HepG2 (cell line): ENCODE measurements around the gene INSIG1. TPM values are rescaled to one million over a fixed set of nuclear protein-coding genes. Genes with fewer than 3 reads are reported as not detected.
A peak's percentile ranks its signal among the peaks of the same experiment; 100 is the strongest.

Experiments used
- ATAC-seq: fragments of 200-7000 bp; cut with Tn5 transposase; 3 replicates; pipeline ENCODE4 v1.9.1; 2020; ENCODE audit warnings: mild to moderate bottlenecking, moderate library complexity
- BruUV-seq: library from RNA; stranded (reverse); fragments of 400-500 nt; replicated peaks from 2 replicates; lab custom pipeline; 2021; lab: Mats Ljungman, UMichigan
- CTCF ChIA-PET: fragments of 300-600 bp; formaldehyde crosslinking; extraction: SDS; loops from one replicate; lab custom pipeline; 2021; ENCODE audit warnings: low total read pairs, inconsistent platforms, low intra/inter-chr PET ratio; lab: Yijun Ruan, JAX
- POLR2A ChIA-PET: fragments of 350-600 bp; sonication (Branson Sonifier 250); formaldehyde crosslinking; loops from one replicate; lab custom pipeline; 2020; ENCODE audit warnings: antibody characterized with exemption, inconsistent platforms; lab: Yijun Ruan, JAX
- DNase-seq: peaks from one replicate; pipeline ENCODE4 v3.0.0-alpha.2; 2015; ENCODE audit warnings: low spot score
- FAIRE-seq: peaks from 3 replicates; lab custom pipeline; 2011; peaks lifted over from hg19 to GRCh38; lab: Jason Lieb, UNC
- H2AFZ ChIP-seq: one replicate; pipeline ENCODE4 v1.6.1; 2011; ENCODE audit warnings: low read length, inconsistent platforms
- H3K27ac ChIP-seq: fragments of 300-600 bp; 3 replicates; pipeline ENCODE4 v1.8.0; 2011; ENCODE audit warnings: mixed run types, mild to moderate bottlenecking, mixed read lengths, low read length, inconsistent platforms; ENCODE audit not compliant: insufficient read depth; ENCODE audit errors: extremely low read length
- H3K27me3 ChIP-seq, 2 experiments: fragments of 200-600 bp in 1 of 2; 2 replicates in 1 of 2; 3 replicates in 1 of 2; pipeline versions ENCODE4 v1.6.0 to v1.8.0; 2011; ENCODE audit warnings: low read length in 2 of 2, mild to moderate bottlenecking in 2 of 2, moderate library complexity in 2 of 2, inconsistent platforms in 1 of 2; ENCODE audit not compliant: insufficient read depth in 2 of 2, control insufficient read depth in 1 of 2
- H3K36me3 ChIP-seq, 2 experiments: fragments of 200-600 bp in 1 of 2; replicated peaks in 1 of 2; 2 replicates in 1 of 2; 3 replicates in 1 of 2; pipeline versions ENCODE4 v1.5.1 to v1.8.0; 2011; ENCODE audit warnings: low read length in 2 of 2, inconsistent platforms in 1 of 2; ENCODE audit not compliant: insufficient read depth in 2 of 2, control insufficient read depth in 1 of 2
- H3K4me1 ChIP-seq: 2 replicates; pipeline ENCODE4 v1.5.1; 2012; ENCODE audit warnings: low read length, inconsistent platforms; ENCODE audit not compliant: insufficient read depth
- H3K4me2 ChIP-seq: 2 replicates; pipeline ENCODE4 v1.6.0; 2011; ENCODE audit warnings: low read depth, low read length, inconsistent platforms
- H3K4me3 ChIP-seq, 3 experiments: fragments of 200-600 bp in 1 of 3; sonication (generic), shearing (Covaris generic) in 1 of 3; replicated peaks in 1 of 3; 2 replicates each; pipeline ENCODE4 v1.5.1; 2011 to 2016; ENCODE audit warnings: low read length in 3 of 3, inconsistent platforms in 2 of 3, low read depth in 2 of 3, mild to moderate bottlenecking in 2 of 3, control low read depth in 1 of 3, mixed read lengths in 1 of 3; ENCODE audit not compliant: insufficient read depth in 1 of 3
- H3K79me2 ChIP-seq: one replicate; pipeline ENCODE4 v1.6.1; 2011; ENCODE audit warnings: low read length, inconsistent platforms; ENCODE audit not compliant: insufficient read depth
- H3K9ac ChIP-seq: 2 replicates; pipeline ENCODE4 v1.6.0; 2011; ENCODE audit warnings: mild to moderate bottlenecking, low read depth, low read length, inconsistent platforms; ENCODE audit not compliant: insufficient read depth
- H3K9me3 ChIP-seq: 2 replicates; pipeline ENCODE4 v1.5.1; 2012; ENCODE audit warnings: mild to moderate bottlenecking, low read length
- H4K20me1 ChIP-seq: 2 replicates; pipeline ENCODE4 v1.6.0; 2011; ENCODE audit warnings: inconsistent platforms, mild to moderate bottlenecking, low read length, moderate library complexity; ENCODE audit not compliant: insufficient read depth
- ATAD3A ChIP-seq: sonication (generic); formaldehyde crosslinking; IDR thresholded peaks from 2 replicates; pipeline ENCODE4 v1.4.0; 2020; ENCODE audit warnings: missing genetic modification reagents
- FOXK1 ChIP-seq: sonication (generic); formaldehyde crosslinking; IDR thresholded peaks from 2 replicates; pipeline ENCODE4 v1.4.0; 2020; ENCODE audit warnings: low read depth, missing genetic modification reagents, borderline replicate concordance
- GATAD1 ChIP-seq: IDR thresholded peaks from 2 replicates; pipeline ENCODE4 v1.6.1; 2016; ENCODE audit warnings: missing genetic modification reagents, missing compliant biosample characterization
- MBNL3 ChIP-seq: fragments of 250-450 bp; sonication (Bioruptor Pico); conservative IDR thresholded peaks from 2 replicates; pipeline ENCODE4 v1.8.0; 2022; ENCODE audit warnings: mild to moderate bottlenecking, inconsistent platforms
- MEF2D ChIP-seq: sonication (generic); formaldehyde crosslinking; IDR thresholded peaks from 2 replicates; pipeline ENCODE4 v1.5.1; 2020; ENCODE audit warnings: mild to moderate bottlenecking, missing genetic modification reagents
- POLR2A ChIP-seq, 2 experiments: IDR thresholded peaks; 2 replicates each; pipeline ENCODE4 v1.6.1; 2011; ENCODE audit warnings: low read depth in 2 of 2, low read length in 2 of 2, mild to moderate bottlenecking in 1 of 2, moderate library complexity in 1 of 2; ENCODE audit not compliant: insufficient read depth in 1 of 2
- RARG ChIP-seq: sonication (generic); formaldehyde crosslinking; IDR thresholded peaks from 2 replicates; pipeline ENCODE4 v1.4.0; 2020; ENCODE audit warnings: low read depth, mild to moderate bottlenecking, missing genetic modification reagents
- STAG1 ChIP-seq: sonication (generic); formaldehyde crosslinking; IDR thresholded peaks from 2 replicates; pipeline ENCODE4 v1.4.0; 2020; ENCODE audit warnings: missing genetic modification reagents
- TP53 ChIP-seq: sonication (generic); formaldehyde crosslinking; conservative IDR thresholded peaks from 2 replicates; pipeline ENCODE4 v1.4.0; 2020; ENCODE audit warnings: missing genetic modification reagents
- TRIM24 ChIP-seq: sonication (generic); formaldehyde crosslinking; IDR thresholded peaks from 2 replicates; pipeline ENCODE4 v1.8.0; 2022; ENCODE audit warnings: mild to moderate bottlenecking, missing genetic modification reagents
- ZNF510 ChIP-seq: sonication (generic); formaldehyde crosslinking; IDR thresholded peaks from 2 replicates; pipeline ENCODE4 v1.4.0; 2020; ENCODE audit warnings: low read depth, mild to moderate bottlenecking, missing genetic modification reagents
- ZNF549 ChIP-seq: sonication (generic); formaldehyde crosslinking; IDR thresholded peaks from 2 replicates; pipeline ENCODE4 v1.5.0; 2020; ENCODE audit warnings: missing genetic modification reagents
- WGBS: methylation state at CpG from one replicate; pipeline ENCODE4 v1.1.6; 2017; ENCODE audit warnings: low lambda C conversion rate; 5-methylcytosine and 5-hydroxymethylcytosine counted together
- in situ Hi-C: cut with HindIII; loops from 2 replicates; pipeline ENCODE4 v1.10.0; 2017; ENCODE audit warnings: low pct_unique_long_range_greater_than_20kb; ENCODE audit not compliant: extremely low pct_ligation_motif_present
- intact Hi-C: fragments of 100-400 bp; cut with micrococcal nuclease; formaldehyde crosslinking; loops from one replicate; pipeline ENCODE4 v1.10.0; 2022; ENCODE audit not compliant: unreplicated experiment
- polyA plus RNA-seq, 8 experiments: library from polyadenylated mRNA; depleted of rRNA in 3 of 8; stranded (reverse) in 7 of 8; unstranded in 1 of 8; fragments of >200 nt; fragmentation: Illumina TruSeq in 4 of 8; extraction: Trizol in 4 of 8; gene quantifications; 2 replicates each; pipeline versions ENCODE4 v1.2.1 to v1.2.3, GENCODE V29; 2011 to 2016; ENCODE audit warnings: low read depth in 4 of 8, missing spikeins in 1 of 8, mixed read lengths in 1 of 8; ENCODE audit not compliant: insufficient read depth in 1 of 8
- total RNA-seq, 5 experiments: library from RNA; depleted of rRNA; stranded (reverse); fragments of >200 nt; fragmentation: Illumina TruSeq; extraction: Trizol; gene quantifications; 2 replicates each; pipeline ENCODE4 v1.2.3, GENCODE V29; 2016; ENCODE audit warnings: low read depth in 1 of 5
- TF ChIP-seq, protein P1 (sequence below): fragments of 450-650 bp; IDR thresholded peaks from 2 replicates; pipeline ENCODE4 v1.6.1; 2016
- TF ChIP-seq, protein P2 (sequence below): sonication (generic); IDR thresholded peaks from 2 replicates; pipeline ENCODE4 v1.6.1; 2016; ENCODE audit warnings: low read depth, borderline replicate concordance
- TF ChIP-seq, protein P3 (sequence below): sonication (generic); formaldehyde crosslinking; IDR thresholded peaks from 2 replicates; pipeline ENCODE4 v1.9.0; 2022; ENCODE audit warnings: low read depth, missing genetic modification reagents

Gene INSIG1
- total and polyA plus RNA-seq, 2 of the 13 experiments (the other 11 are each of a cell fraction or from before 2014, with no cell fraction given): 0.07 to 0.11 TPM

DNA sequence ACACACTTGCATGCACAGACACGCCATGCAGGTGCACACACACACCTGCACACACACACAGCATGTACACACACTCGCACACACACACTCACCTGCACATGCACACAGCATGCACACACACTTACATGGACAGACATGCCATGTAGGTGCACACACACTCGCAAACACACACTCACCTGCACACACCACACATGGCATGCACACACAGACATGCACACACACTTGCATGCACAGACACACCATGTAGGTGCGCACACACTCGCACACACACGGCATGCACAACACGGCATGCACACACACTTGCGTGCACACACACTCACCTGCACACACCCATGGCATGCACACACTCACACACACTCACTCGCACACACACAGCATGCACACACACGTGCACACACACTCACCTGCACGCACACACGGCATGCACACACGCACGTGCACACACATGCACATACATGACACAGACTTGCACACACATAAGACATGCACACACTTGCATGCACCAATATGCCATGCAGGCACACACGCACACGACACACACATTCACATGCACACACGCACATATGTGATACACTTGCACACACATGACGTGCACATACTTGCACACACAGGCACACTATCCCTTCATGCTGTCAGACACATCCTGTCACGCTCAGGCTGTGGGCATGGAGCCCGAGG, 56.8 kb downstream of the INSIG1 start:
- in situ Hi-C loops (loop anchor here (5.0 kb wide), 1 partner anchor 427 kb away; no protein-coding TSS in a partner anchor), intact Hi-C loops (no loop called here)
- ChIA-PET POLR2A (no interaction called here), CTCF (no interaction called here)
- no peak for FAIRE-seq
- H3K4me2 ChIP-seq: no peak overlapping the region
- H4K20me1 ChIP-seq: no peaks in the 10 kb centered on the region
- TF ChIP-seq MBNL3: no peak
- no peak for TF ChIP-seq FOXK1 (CRISPR knock-in tag)
- TF ChIP-seq, protein P1, sequence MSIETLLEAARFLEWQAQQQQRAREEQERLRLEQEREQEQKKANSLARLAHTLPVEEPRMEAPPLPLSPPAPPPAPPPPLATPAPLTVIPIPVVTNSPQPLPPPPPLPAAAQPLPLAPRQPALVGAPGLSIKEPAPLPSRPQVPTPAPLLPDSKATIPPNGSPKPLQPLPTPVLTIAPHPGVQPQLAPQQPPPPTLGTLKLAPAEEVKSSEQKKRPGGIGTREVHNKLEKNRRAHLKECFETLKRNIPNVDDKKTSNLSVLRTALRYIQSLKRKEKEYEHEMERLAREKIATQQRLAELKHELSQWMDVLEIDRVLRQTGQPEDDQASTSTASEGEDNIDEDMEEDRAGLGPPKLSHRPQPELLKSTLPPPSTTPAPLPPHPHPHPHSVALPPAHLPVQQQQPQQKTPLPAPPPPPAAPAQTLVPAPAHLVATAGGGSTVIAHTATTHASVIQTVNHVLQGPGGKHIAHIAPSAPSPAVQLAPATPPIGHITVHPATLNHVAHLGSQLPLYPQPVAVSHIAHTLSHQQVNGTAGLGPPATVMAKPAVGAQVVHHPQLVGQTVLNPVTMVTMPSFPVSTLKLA: peak; percentile 43; the same call in 1 of the 2 replicates
- no peak overlapping the region for H2AFZ ChIP-seq
- no peaks in the 10 kb centered on the region for H3K36me3 ChIP-seq
- 45% methylated on average over 18 of the region's 20 CpGs for WGBS
- H3K27me3 ChIP-seq: peaks cover 4 to 40% of the 10 kb centered on the region in 2 experiments; a peak in 3 of 5 replicates
- ATAC-seq: no peak
- H3K4me1 ChIP-seq: no peaks in the 10 kb centered on the region
- no peak overlapping the region for H3K4me3 ChIP-seq
- no peak overlapping the region for H3K9ac ChIP-seq
- no TSS peak for BruUV-seq
- no peaks in the 10 kb centered on the region for H3K9me3 ChIP-seq
- H3K79me2 ChIP-seq: no peaks in the 10 kb centered on the region
- no peak overlapping the region for H3K27ac ChIP-seq
- no peak for DNase-seq

DNA sequence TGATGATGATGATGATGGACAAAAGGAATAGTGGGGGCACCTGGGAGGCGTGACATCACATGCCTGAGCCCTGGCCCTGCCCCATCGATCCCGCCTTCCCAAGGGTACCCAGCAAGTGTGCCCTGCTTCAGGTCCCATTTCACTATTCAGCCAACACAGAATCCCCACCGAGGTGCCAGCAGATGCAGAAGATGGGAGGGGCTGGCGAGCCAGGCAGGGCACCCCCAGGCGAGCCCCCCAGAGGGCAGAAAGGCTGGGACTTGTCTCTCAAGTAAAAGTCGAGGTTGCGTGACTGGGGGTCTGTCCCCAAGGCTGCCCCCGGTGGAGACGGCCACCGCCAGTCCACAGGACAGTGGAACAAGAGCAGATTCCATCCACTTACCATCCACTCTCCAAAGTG, 57.5 kb downstream of the INSIG1 start:
- CTCF ChIA-PET: interaction anchor here (1.9 kb wide), 1 partner anchor 427 kb away, joined by 11 read pairs; no protein-coding TSS in a partner anchor
- BruUV-seq: no TSS peak
- H3K9me3 ChIP-seq: no peaks in the 10 kb centered on the region
- ATAC-seq (no peak), FAIRE-seq (no peak), DNase-seq (no peak)
- intact Hi-C loops (no loop called here), in situ Hi-C loops (loop anchor here (5.0 kb wide), 1 partner anchor 428 kb away; no protein-coding TSS in a partner anchor)
- H3K4me1 ChIP-seq: no peaks in the 10 kb centered on the region
- POLR2A ChIA-PET: no interaction called here
- no peaks in the 10 kb centered on the region for H3K79me2 ChIP-seq
- no peaks in the 10 kb centered on the region for H3K36me3 ChIP-seq
- H4K20me1 ChIP-seq: no peaks in the 10 kb centered on the region
- peaks cover 4 to 45% of the 10 kb centered on the region in 2 experiments; a peak in 3 of 5 replicates for H3K27me3 ChIP-seq
- no peak overlapping the region for H2AFZ ChIP-seq
- no peak overlapping the region for H3K4me2 ChIP-seq
- WGBS: 32% methylated on average over 3 of the region's 11 CpGs
- H3K4me3 ChIP-seq: no peak overlapping the region
- no peak overlapping the region for H3K27ac ChIP-seq
- no peak overlapping the region for H3K9ac ChIP-seq
- TF ChIP-seq RARG (no peak), TRIM24 (CRISPR knock-in tag) (no peak), GATAD1 (CRISPR knock-in tag) (no peak), ZNF510 (no peak), ZNF549 (CRISPR knock-in tag) (no peak), MEF2D (CRISPR knock-in tag) (no peak), TP53 (CRISPR knock-in tag) (no peak), POLR2A (IDR thresholded peaks at IDR 0.05; ENCODE audit: insufficient read depth in 1 of 2, low read depth in 2 of 2, low read length in 2 of 2) (no peak), ATAD3A (CRISPR knock-in tag) (no peak), STAG1 (CRISPR knock-in tag) (no peak)
- TF ChIP-seq, protein P2, sequence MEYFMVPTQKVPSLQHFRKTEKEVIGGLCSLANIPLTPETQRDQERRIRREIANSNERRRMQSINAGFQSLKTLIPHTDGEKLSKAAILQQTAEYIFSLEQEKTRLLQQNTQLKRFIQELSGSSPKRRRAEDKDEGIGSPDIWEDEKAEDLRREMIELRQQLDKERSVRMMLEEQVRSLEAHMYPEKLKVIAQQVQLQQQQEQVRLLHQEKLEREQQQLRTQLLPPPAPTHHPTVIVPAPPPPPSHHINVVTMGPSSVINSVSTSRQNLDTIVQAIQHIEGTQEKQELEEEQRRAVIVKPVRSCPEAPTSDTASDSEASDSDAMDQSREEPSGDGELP: no peak
- TF ChIP-seq, protein P3, sequence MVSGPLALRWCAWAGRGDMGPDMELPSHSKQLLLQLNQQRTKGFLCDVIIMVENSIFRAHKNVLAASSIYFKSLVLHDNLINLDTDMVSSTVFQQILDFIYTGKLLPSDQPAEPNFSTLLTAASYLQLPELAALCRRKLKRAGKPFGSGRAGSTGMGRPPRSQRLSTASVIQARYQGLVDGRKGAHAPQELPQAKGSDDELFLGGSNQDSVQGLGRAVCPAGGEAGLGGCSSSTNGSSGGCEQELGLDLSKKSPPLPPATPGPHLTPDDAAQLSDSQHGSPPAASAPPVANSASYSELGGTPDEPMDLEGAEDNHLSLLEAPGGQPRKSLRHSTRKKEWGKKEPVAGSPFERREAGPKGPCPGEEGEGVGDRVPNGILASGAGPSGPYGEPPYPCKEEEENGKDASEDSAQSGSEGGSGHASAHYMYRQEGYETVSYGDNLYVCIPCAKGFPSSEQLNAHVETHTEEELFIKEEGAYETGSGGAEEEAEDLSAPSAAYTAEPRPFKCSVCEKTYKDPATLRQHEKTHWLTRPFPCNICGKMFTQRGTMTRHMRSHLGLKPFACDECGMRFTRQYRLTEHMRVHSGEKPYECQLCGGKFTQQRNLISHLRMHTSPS: no peak
